GM12878 (cell line): Measurements from ENCODE around the gene TIGD2. TPM values are rescaled to one million over a fixed set of nuclear protein-coding genes. Genes with fewer than 3 reads are reported as not detected.

ENCODE experiments used
- ATAC-seq: fragments of 200-7000 bp; cut with Tn5 transposase; 3 replicates; pipeline ENCODE4 v1.9.1; 2020; ENCODE audit warnings: mild to moderate bottlenecking, moderate library complexity
- BruUV-seq: library from RNA; stranded (reverse); fragments of 400-500 nt; replicated peaks from 2 replicates; lab custom pipeline; 2021; lab: Mats Ljungman, UMichigan
- CTCF ChIA-PET: fragments of 300-600 bp; sonication (Branson Sonifier 250); formaldehyde crosslinking; extraction: SDS; loops from one replicate; lab custom pipeline; 2021; ENCODE audit warnings: inconsistent platforms; lab: Yijun Ruan, JAX
- POLR2A ChIA-PET: fragments of 350-600 bp; formaldehyde crosslinking; extraction: SDS; loops from one replicate; lab custom pipeline; 2021; ENCODE audit warnings: inconsistent platforms; lab: Charles Lee
- RAD21 ChIA-PET: fragments of 300-600 bp; sonication (Branson Sonifier 250); formaldehyde crosslinking; loops from one replicate; lab custom pipeline; 2023; ENCODE audit warnings: antibody characterized with exemption; ENCODE audit not compliant: unreplicated experiment; lab: Charles Lee
- SMC1A ChIA-PET: fragments of 300-600 bp; sonication (Branson Sonifier 250); formaldehyde crosslinking; loops from one replicate; lab custom pipeline; 2023; ENCODE audit not compliant: unreplicated experiment, uncharacterized antibody; lab: Charles Lee
- DNase-seq: peaks from one replicate; pipeline ENCODE4 v3.0.0-alpha.2; 2011; ENCODE audit warnings: low read depth, low spot score
- FAIRE-seq: peaks from 3 replicates; lab custom pipeline; 2011; peaks lifted over from hg19 to GRCh38; lab: Jason Lieb, UNC
- H2AFZ ChIP-seq: 2 replicates; pipeline ENCODE4 v1.6.0; 2011; ENCODE audit warnings: low read depth, low read length, control low read depth; ENCODE audit not compliant: control insufficient read depth
- H3K27ac ChIP-seq: 2 replicates; pipeline ENCODE4 v1.5.1; 2011; ENCODE audit warnings: control low read depth; ENCODE audit not compliant: control insufficient read depth, insufficient read depth
- H3K27me3 ChIP-seq, 2 experiments: replicated peaks in 1 of 2; 2 replicates each; pipeline versions ENCODE4 v1.6.0 to v1.6.1; 2011; ENCODE audit warnings: low read length in 1 of 2; ENCODE audit not compliant: control insufficient read depth in 2 of 2, insufficient read depth in 2 of 2
- H3K36me3 ChIP-seq, 2 experiments: 2 replicates each; pipeline ENCODE4 v1.5.1; 2011; ENCODE audit warnings: low read length in 1 of 2; ENCODE audit not compliant: control insufficient read depth in 2 of 2, insufficient read depth in 2 of 2
- H3K4me1 ChIP-seq: 2 replicates; pipeline ENCODE4 v1.6.1; 2011; ENCODE audit warnings: mild to moderate bottlenecking, low read length, moderate library complexity, mixed read lengths; ENCODE audit not compliant: control insufficient read depth, insufficient read depth
- H3K4me2 ChIP-seq: 2 replicates; pipeline ENCODE4 v1.6.0; 2011; ENCODE audit warnings: control low read depth; ENCODE audit not compliant: control insufficient read depth, insufficient read depth
- H3K4me3 ChIP-seq: fragments of 200-600 bp; sonication (generic); 2 replicates; pipeline ENCODE4 v1.5.1; 2016
- H3K79me2 ChIP-seq: 2 replicates; pipeline ENCODE4 v1.6.0; 2011; ENCODE audit warnings: low read length; ENCODE audit not compliant: control insufficient read depth, insufficient read depth
- H3K9ac ChIP-seq: 2 replicates; pipeline ENCODE4 v1.8.0; 2011; ENCODE audit warnings: low read length, control low read depth, mixed read lengths; ENCODE audit not compliant: control insufficient read depth, insufficient read depth
- H3K9me3 ChIP-seq: replicated peaks from 3 replicates; pipeline ENCODE4 v1.5.1; 2011; ENCODE audit warnings: mild to moderate bottlenecking, low read length; ENCODE audit not compliant: control insufficient read depth, insufficient read depth
- H4K20me1 ChIP-seq: 2 replicates; pipeline ENCODE4 v1.6.0; 2011; ENCODE audit not compliant: control insufficient read depth, insufficient read depth
- JUND ChIP-seq: IDR thresholded peaks from 2 replicates; pipeline ENCODE4 v1.6.1; 2012; ENCODE audit warnings: low read depth, mild to moderate bottlenecking, low read length, improper control_type of control experiment, moderate library complexity
- MYC ChIP-seq: IDR thresholded peaks from 2 replicates; pipeline ENCODE4 v1.6.1; 2011; ENCODE audit warnings: mild to moderate bottlenecking, low read length, moderate library complexity, inconsistent platforms; ENCODE audit not compliant: insufficient read depth, insufficient replicate concordance, insufficient read length, severe bottlenecking
- NR2C1 ChIP-seq: fragments of 450-650 bp; IDR thresholded peaks from 2 replicates; pipeline ENCODE4 v1.6.1; 2017; ENCODE audit warnings: antibody characterized with exemption, mild to moderate bottlenecking, moderate library complexity
- SIX5 ChIP-seq: IDR thresholded peaks from 2 replicates; pipeline ENCODE4 v1.6.1; 2011; ENCODE audit warnings: mild to moderate bottlenecking, low read depth, low read length, moderate library complexity; ENCODE audit not compliant: severe bottlenecking
- SMAD1 ChIP-seq: fragments of 450-650 bp; IDR thresholded peaks from 2 replicates; pipeline ENCODE4 v1.6.1; 2018; ENCODE audit warnings: mild to moderate bottlenecking, low read depth; ENCODE audit not compliant: partially characterized antibody
- WGBS: methylation state at CpG from one replicate; pipeline ENCODE4 v1.1.6; 2016; ENCODE audit warnings: low lambda C conversion rate; ENCODE audit not compliant: insufficient replicate concordance, insufficient coverage; ENCODE audit errors: missing lambda C conversion rate; 5-methylcytosine and 5-hydroxymethylcytosine counted together
- in situ Hi-C: fragments of 300-500 bp; cut with MboI; formaldehyde crosslinking; loops from 9 replicates; pipeline ENCODE4 v1.14.3; 2018; ENCODE audit warnings: mixed read lengths
- intact Hi-C: fragments of 100-400 bp; cut with micrococcal nuclease; formaldehyde crosslinking; loops from one replicate; pipeline ENCODE4 v1.14.2; 2022; ENCODE audit not compliant: unreplicated experiment
- polyA plus RNA-seq, 11 experiments: library from polyadenylated mRNA; depleted of rRNA in 4 of 11; unstranded in 6 of 11; stranded (reverse) in 5 of 11; fragments of >200 nt; fragmentation: Nextera tagmentation in 4 of 11; fragmentation: Illumina TruSeq in 1 of 11; extraction: Ambion mirVana in 4 of 11; extraction: Trizol in 1 of 11; gene quantifications; 1 replicate in 1 of 11; 2 replicates in 10 of 11; pipeline versions ENCODE4 v1.2.1 to v1.2.3, GENCODE V29; 2011 to 2016; ENCODE audit warnings: inconsistent platforms in 2 of 11, missing spikeins in 2 of 11, low read depth in 1 of 11
- total RNA-seq, 4 experiments: library from RNA; depleted of rRNA in 3 of 4; stranded (reverse); fragments of >200 nt in 3 of 4; fragmentation: Illumina TruSeq in 1 of 4; extraction: Trizol in 1 of 4; gene quantifications; 2 replicates each; pipeline versions ENCODE4 v1.2.1 to v1.2.3, GENCODE V29; 2013 to 2021

The TIGD2 gene
- total and polyA plus RNA-seq, 10 of the 15 experiments (the other 5 are each of a cell fraction or from before 2014, with no cell fraction given), result 2.4 to 8.4 (median 5.0) TPM

DNA sequence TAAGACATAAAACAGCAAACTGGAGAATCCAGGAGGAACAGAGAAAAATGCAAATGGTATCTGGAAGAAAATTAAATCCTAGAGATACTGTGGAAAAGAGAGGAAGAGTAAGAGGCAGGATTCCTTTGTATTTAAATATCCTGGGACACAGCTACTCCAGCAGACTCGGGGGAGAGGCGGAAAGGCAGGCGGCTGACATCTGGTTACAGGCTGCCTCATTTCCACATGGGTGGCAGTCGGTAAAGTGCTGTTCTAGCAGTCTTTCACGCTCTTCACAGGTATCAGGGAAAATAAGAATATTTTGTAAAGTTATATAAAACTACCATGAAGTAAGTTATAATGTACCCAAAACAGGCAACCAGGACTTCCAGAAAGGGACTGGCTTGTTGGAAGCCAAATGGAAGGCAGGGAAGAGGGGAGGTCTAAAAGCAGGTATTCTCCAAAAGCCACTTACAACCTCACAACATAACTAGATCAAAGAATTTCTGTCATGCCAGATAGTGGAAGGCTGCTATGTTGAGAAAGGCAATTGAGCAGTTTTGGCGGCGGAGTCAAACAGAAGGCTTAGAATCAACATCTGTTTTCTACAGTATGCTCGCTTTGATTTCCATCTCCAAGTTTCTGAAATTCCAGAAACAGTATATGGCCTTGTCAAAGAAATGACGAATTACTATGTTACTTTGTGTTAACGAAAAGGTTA lies 1.3 kb upstream of the TIGD2 start:
- DNase-seq (no peak), ATAC-seq (no peak), FAIRE-seq (no peak)
- Histone ChIP-seq H3K4me1 (0 out of 2 replicates have a peak, but pooled peaks cover 3% of the 10 kb centered on the region), H3K4me3 (peak overlapping the region; percentile 82), H3K79me2 (no peaks in the 10 kb centered on the region; the same call in 1 of the 2 replicates), H3K27me3 (no peaks in the 10 kb centered on the region), H3K4me2 (peak overlapping the region; percentile 28; the same call in 1 of the 2 replicates), H3K9me3 (peaks cover 4% of the 10 kb centered on the region; the same call in 2 of the 3 replicates), H4K20me1 (no peaks in the 10 kb centered on the region), H3K36me3 (no peaks in the 10 kb centered on the region), H3K27ac (no peak overlapping the region), H3K9ac (no peak overlapping the region), H2AFZ (no peak overlapping the region)
- 68% methylated on average over 10 of the region's 10 CpGs for WGBS
- TF ChIP-seq SIX5 (no peak), JUND (no peak), NR2C1 (no peak), SMAD1 (no peak), MYC (no peak)
- in situ Hi-C loops, result loop anchor here (10.0 kb wide), 1 partner anchor 285 kb away; no protein-coding TSS in a partner anchor
- intact Hi-C loops, result loop anchor here (2.0 to 10.0 kb wide), 5 partner anchors 33 to 585 kb away; partner anchors contain the start of genes FAM13A and PYURF
- CTCF ChIA-PET, result interaction anchor here (1.4 to 3.0 kb wide), 3 partner anchors 87 to 291 kb away, joined by 7 to 11 read pairs (median 9); no protein-coding TSS in a partner anchor
- POLR2A ChIA-PET, result no interaction called here
- SMC1A ChIA-PET, result interaction anchor here (0.7 to 1.4 kb wide), 5 partner anchors 11 to 291 kb away, joined by 3 to 5 read pairs (median 3); partner anchors contain the start of gene FAM13A
- RAD21 ChIA-PET, result interaction anchor here (0.6 kb wide), 1 partner anchor 289 kb away, joined by 3 read pairs; no protein-coding TSS in a partner anchor
- BruUV-seq, result no TSS peak
